WTC11 (cell line): ENCODE results near the gene MGAT3. TPM values are rescaled to one million over a fixed set of nuclear protein-coding genes. Genes with fewer than 3 reads are reported as not detected.

Experiments used
- ATAC-seq: fragments of 200-7000 bp; cut with Tn5 transposase; 2 replicates; pipeline ENCODE4 v1.10.0; 2021; ENCODE audit warnings: mild to moderate bottlenecking, moderate library complexity
- CTCF ChIA-PET: fragments of 300-600 bp; sonication (Branson Sonifier 250); formaldehyde crosslinking; loops from one replicate; lab custom pipeline; 2021; ENCODE audit warnings: antibody characterized with exemption; lab: Charles Lee
- POLR2A ChIA-PET: fragments of 350-600 bp; sonication (Branson Sonifier 250); formaldehyde crosslinking; loops from one replicate; lab custom pipeline; 2021; ENCODE audit warnings: antibody characterized with exemption; lab: Charles Lee
- DNase-seq: peaks from one replicate; pipeline ENCODE4 v3.0.0; 2021; ENCODE audit warnings: low spot score
- H3K27ac Mint-ChIP-seq: 2 replicates; pipeline ENCODE4 v1.8.0; 2021; ENCODE audit warnings: mixed read lengths
- H3K27me3 Mint-ChIP-seq: 2 replicates; pipeline ENCODE4 v1.8.0; 2021; ENCODE audit warnings: low read depth, mild to moderate bottlenecking, moderate library complexity, mixed read lengths
- H3K36me3 Mint-ChIP-seq: 2 replicates; pipeline ENCODE4 v1.8.0; 2021; ENCODE audit warnings: mixed read lengths
- H3K4me1 Mint-ChIP-seq: 2 replicates; pipeline ENCODE4 v1.8.0; 2022; ENCODE audit warnings: mixed read lengths
- H3K4me3 Mint-ChIP-seq: 2 replicates; pipeline ENCODE4 v1.8.0; 2021; ENCODE audit warnings: mild to moderate bottlenecking, moderate library complexity, mixed read lengths
- H3K9me3 Mint-ChIP-seq: 2 replicates; pipeline ENCODE4 v1.8.0; 2021; ENCODE audit warnings: mixed read lengths
- ARID4B ChIP-seq: sonication (generic); formaldehyde crosslinking; IDR thresholded peaks from 2 replicates; pipeline ENCODE4 v1.8.0; 2023; ENCODE audit warnings: missing genetic modification reagents, mild to moderate bottlenecking, borderline replicate concordance
- ATF2 ChIP-seq: sonication (generic); formaldehyde crosslinking; IDR thresholded peaks from 2 replicates; pipeline ENCODE4 v1.8.1; 2022; ENCODE audit warnings: low read depth, missing genetic modification reagents, borderline replicate concordance
- ATF6 ChIP-seq: sonication (generic); formaldehyde crosslinking; IDR thresholded peaks from 2 replicates; pipeline ENCODE4 v1.8.1; 2023; ENCODE audit warnings: mild to moderate bottlenecking, missing genetic modification reagents
- CREB1 ChIP-seq: sonication (generic); formaldehyde crosslinking; IDR thresholded peaks from 2 replicates; pipeline ENCODE4 v1.8.0; 2023; ENCODE audit warnings: mild to moderate bottlenecking, missing genetic modification reagents
- CTCF ChIP-seq: fragments of 200-600 bp; IDR thresholded peaks from 2 replicates; pipeline ENCODE4 v1.8.0; 2022; ENCODE audit warnings: antibody characterized with exemption
- E2F5 ChIP-seq: sonication (generic); formaldehyde crosslinking; IDR thresholded peaks from 2 replicates; pipeline ENCODE4 v1.8.1; 2022; ENCODE audit warnings: mild to moderate bottlenecking, moderate library complexity, missing genetic modification reagents
- ELF4 ChIP-seq: sonication (generic); formaldehyde crosslinking; IDR thresholded peaks from 2 replicates; pipeline ENCODE4 v1.8.1; 2022; ENCODE audit warnings: low read depth, mild to moderate bottlenecking, moderate library complexity, missing genetic modification reagents
- FOXK1 ChIP-seq: sonication (generic); formaldehyde crosslinking; IDR thresholded peaks from 2 replicates; pipeline ENCODE4 v1.8.0; 2022; ENCODE audit warnings: mild to moderate bottlenecking, moderate library complexity, missing genetic modification reagents
- FOXP1 ChIP-seq: sonication (generic); formaldehyde crosslinking; IDR thresholded peaks from 2 replicates; pipeline ENCODE4 v1.8.0; 2022; ENCODE audit warnings: missing genetic modification reagents, mild to moderate bottlenecking, moderate library complexity, borderline replicate concordance
- HMGXB4 ChIP-seq: sonication (generic); formaldehyde crosslinking; IDR thresholded peaks from 2 replicates; pipeline ENCODE4 v1.8.1; 2023; ENCODE audit warnings: mild to moderate bottlenecking, moderate library complexity, missing genetic modification reagents
- IRF1 ChIP-seq: sonication (generic); formaldehyde crosslinking; IDR thresholded peaks from 2 replicates; pipeline ENCODE4 v1.8.0; 2023; ENCODE audit warnings: missing genetic modification reagents
- MAX ChIP-seq: sonication (generic); formaldehyde crosslinking; IDR thresholded peaks from 2 replicates; pipeline ENCODE4 v1.8.0; 2022; ENCODE audit warnings: mild to moderate bottlenecking, missing genetic modification reagents
- MYBL2 ChIP-seq: sonication (generic); formaldehyde crosslinking; IDR thresholded peaks from 2 replicates; pipeline ENCODE4 v1.8.1; 2023; ENCODE audit warnings: mild to moderate bottlenecking, moderate library complexity, missing genetic modification reagents
- SOX15 ChIP-seq: fragments of 250-450 bp; sonication (Bioruptor Pico); IDR thresholded peaks from 2 replicates; pipeline ENCODE4 v1.9.0; 2021; ENCODE audit warnings: mild to moderate bottlenecking
- USF1 ChIP-seq: sonication (generic); formaldehyde crosslinking; IDR thresholded peaks from 2 replicates; pipeline ENCODE4 v1.8.0; 2022; ENCODE audit warnings: mild to moderate bottlenecking, missing genetic modification reagents
- USF2 ChIP-seq: sonication (generic); formaldehyde crosslinking; IDR thresholded peaks from 2 replicates; pipeline ENCODE4 v1.8.1; 2023; ENCODE audit warnings: mild to moderate bottlenecking, missing genetic modification reagents, moderate library complexity
- ZNF138 ChIP-seq: sonication (generic); formaldehyde crosslinking; conservative IDR thresholded peaks from 2 replicates; pipeline ENCODE4 v1.8.1; 2022; ENCODE audit warnings: mild to moderate bottlenecking, moderate library complexity, missing genetic modification reagents
- ZNF219 ChIP-seq: sonication (generic); formaldehyde crosslinking; IDR thresholded peaks from 2 replicates; pipeline ENCODE4 v1.8.0; 2023; ENCODE audit warnings: missing genetic modification reagents, mild to moderate bottlenecking, borderline replicate concordance
- ZNF396 ChIP-seq: fragments of 250-450 bp; sonication (Bioruptor Pico); IDR thresholded peaks from 2 replicates; pipeline ENCODE4 v1.8.0; 2021; ENCODE audit warnings: mild to moderate bottlenecking, moderate library complexity, borderline replicate concordance
- ZNF671 ChIP-seq: fragments of 250-450 bp; sonication (Bioruptor Pico); IDR thresholded peaks from 2 replicates; pipeline ENCODE4 v1.8.0; 2021; ENCODE audit warnings: mild to moderate bottlenecking
- total RNA-seq: library from RNA; stranded (reverse); gene quantifications from 3 replicates; pipeline ENCODE4 v1.2.3, GENCODE V29; 2021

Gene MGAT3
- total RNA-seq, 1 experiment from 2014 or later, result 11.4 TPM

- H3K4me1 Mint-ChIP-seq, result peaks cover 7% of the 10 kb centered on the region
- POLR2A ChIA-PET, result no interaction called here
- no peak for TF ChIP-seq CTCF
- no peak for TF ChIP-seq ZNF671 (CRISPR knock-in tag)
- no peak for TF ChIP-seq CREB1 (CRISPR knock-in tag)
- no peak for TF ChIP-seq USF2 (CRISPR knock-in tag)
- no peak for TF ChIP-seq ATF6
- TF ChIP-seq MAX (CRISPR knock-in tag), result no peak
- TF ChIP-seq ZNF396 (CRISPR knock-in tag), result no peak
- TF ChIP-seq ELF4 (CRISPR knock-in tag), result no peak
- TF ChIP-seq FOXP1 (CRISPR knock-in tag), result no peak
- no peak for TF ChIP-seq USF1 (CRISPR knock-in tag)
- TF ChIP-seq IRF1, result no peak
- H3K27ac Mint-ChIP-seq, result peak overlapping the region; percentile 4; the same call in 1 of the 2 replicates
- H3K9me3 Mint-ChIP-seq, result no peaks in the 10 kb centered on the region
- no peak overlapping the region for H3K4me3 Mint-ChIP-seq
- DNase-seq, result no peak
- H3K36me3 Mint-ChIP-seq, result peaks cover 50% of the 10 kb centered on the region
- H3K27me3 Mint-ChIP-seq, result no peaks in the 10 kb centered on the region
- CTCF ChIA-PET, result no interaction called here
- ATAC-seq, result no peak
Measured at GRCh38 chr22:39421691-39422090, 35.1 kb upstream of the MGAT3 start.

GRCh38 chr22:39422101-39422500, 34.7 kb upstream of the MGAT3 start:
- POLR2A ChIA-PET, result no interaction called here
- peaks cover 46% of the 10 kb centered on the region for H3K36me3 Mint-ChIP-seq
- no peaks in the 10 kb centered on the region for H3K9me3 Mint-ChIP-seq
- peaks cover 12% of the 10 kb centered on the region for H3K4me1 Mint-ChIP-seq
- CTCF ChIA-PET, result interaction anchor here (0.7 kb wide), 1 partner anchor 103 kb away, joined by 4 read pairs; the partner anchor contains the start of gene RPL3
- no peak overlapping the region for H3K27ac Mint-ChIP-seq
- ATAC-seq, result no peak
- no peak for DNase-seq
- no peaks in the 10 kb centered on the region for H3K27me3 Mint-ChIP-seq
- H3K4me3 Mint-ChIP-seq, result no peak overlapping the region
- no peak for TF ChIP-seq ZNF219 (CRISPR knock-in tag)
- no peak for TF ChIP-seq MYBL2 (CRISPR knock-in tag)
- no peak for TF ChIP-seq E2F5
- no peak for TF ChIP-seq FOXK1 (CRISPR knock-in tag)
- no peak for TF ChIP-seq HMGXB4 (CRISPR knock-in tag)
- TF ChIP-seq ARID4B (CRISPR knock-in tag), result no peak
- TF ChIP-seq FOXP1 (CRISPR knock-in tag), result no peak
- no peak for TF ChIP-seq ZNF138
- TF ChIP-seq SOX15 (CRISPR knock-in tag), result no peak
- no peak for TF ChIP-seq ATF2 (CRISPR knock-in tag)
